ENCODE data around the gene ST3GAL5. TPM values are rescaled to one million over a fixed set of nuclear protein-coding genes. Genes with fewer than 3 reads are reported as not detected.

ST3GAL5 gene
- total and polyA plus RNA-seq, 2 donors (not counting 1 experiment from before 2014, with no cell fraction given) = 6.2 to 10.9 TPM

- Histone ChIP-seq H3K4me2 (ENCODE audit: extremely low read depth, insufficient read depth, low read length) (no peak overlapping the region), H3K4me3 (replicated peaks in 1 of 4; ENCODE audit: control extremely low read depth in 1 of 4, insufficient read depth in 1 of 4, low read depth in 3 of 4, low read length in 4 of 4) (no peak overlapping the region), H3K4me1 (ENCODE audit: control insufficient read depth, extremely low read depth, insufficient read depth, low read length) (peaks cover 25% of the 10 kb centered on the region), H3K36me3 (ENCODE audit: control insufficient read depth, insufficient read depth, low read length) (no peaks in the 10 kb centered on the region), H3K9ac (ENCODE audit: insufficient read depth, low read length) (no peak overlapping the region), H3K27me3 (ENCODE audit: control insufficient read depth, insufficient read depth, low read length) (no peaks in the 10 kb centered on the region), H3K79me2 (ENCODE audit: control insufficient read depth, insufficient read depth, low read length) (no peaks in the 10 kb centered on the region), H3K27ac (ENCODE audit: insufficient read depth, low read length) (no peak overlapping the region), H3K9me3 (ENCODE audit: control insufficient read depth, insufficient read depth, low read depth, low read length) (no peaks in the 10 kb centered on the region), H2AFZ (ENCODE audit: low read length) (no peak overlapping the region), H4K20me1 (ENCODE audit: control insufficient read depth, extremely low read depth, insufficient read depth, low read length) (no peaks in the 10 kb centered on the region)
- TF ChIP-seq CTCF (conservative IDR thresholded peaks at IDR 0.05 in 1 of 2, IDR thresholded peaks at IDR 0.05 in 1 of 2; ENCODE audit: low read depth in 1 of 2, low read length in 2 of 2) (no peak), EZH2 (IDR thresholded peaks at IDR 0.05; ENCODE audit: low read length, missing control alignments) (no peak)
- no peak for DNase-seq (ENCODE audit: low read depth in 2 of 2)
Measured at GRCh38 chr2:85794491-85795121, 94.2 kb downstream of the ST3GAL5 start.

GRCh38 chr2:85794038-85794441 lies 94.8 kb downstream of the ST3GAL5 start:
- Histone ChIP-seq H3K27ac (ENCODE audit: insufficient read depth, low read length) (no peak overlapping the region), H3K4me3 (replicated peaks in 1 of 4; ENCODE audit: control extremely low read depth in 1 of 4, insufficient read depth in 1 of 4, low read depth in 3 of 4, low read length in 4 of 4) (no peak overlapping the region)
- DNase-seq (ENCODE audit: low read depth in 2 of 2) = no peak

GRCh38 chr2:85793584-85793983 lies 95.2 kb downstream of the ST3GAL5 start:
- Histone ChIP-seq H3K79me2 (ENCODE audit: control insufficient read depth, insufficient read depth, low read length) (no peaks in the 10 kb centered on the region), H3K9ac (ENCODE audit: insufficient read depth, low read length) (no peak overlapping the region)
- TF ChIP-seq EZH2 (IDR thresholded peaks at IDR 0.05; ENCODE audit: low read length, missing control alignments) (no peak), CTCF (conservative IDR thresholded peaks at IDR 0.05 in 1 of 2, IDR thresholded peaks at IDR 0.05 in 1 of 2; ENCODE audit: low read depth in 1 of 2, low read length in 2 of 2) (no peak)

More at GRCh38 chr2:85794038-85794441, 94.8 kb downstream of the ST3GAL5 start:
- no peak overlapping the region for H3K4me2 ChIP-seq (ENCODE audit: extremely low read depth, insufficient read depth, low read length)
- H3K27me3 ChIP-seq (ENCODE audit: control insufficient read depth, insufficient read depth, low read length) = no peaks in the 10 kb centered on the region
- no peak for TF ChIP-seq CTCF (conservative IDR thresholded peaks at IDR 0.05 in 1 of 2, IDR thresholded peaks at IDR 0.05 in 1 of 2; ENCODE audit: low read depth in 1 of 2, low read length in 2 of 2)
- no peak for TF ChIP-seq EZH2 (IDR thresholded peaks at IDR 0.05; ENCODE audit: low read length, missing control alignments)
- H3K36me3 ChIP-seq (ENCODE audit: control insufficient read depth, insufficient read depth, low read length) = peaks cover under 1% of the 10 kb centered on the region
- H4K20me1 ChIP-seq (ENCODE audit: control insufficient read depth, extremely low read depth, insufficient read depth, low read length) = no peaks in the 10 kb centered on the region
- H3K79me2 ChIP-seq (ENCODE audit: control insufficient read depth, insufficient read depth, low read length) = no peaks in the 10 kb centered on the region
- no peak overlapping the region for H2AFZ ChIP-seq (ENCODE audit: low read length)
- no peak overlapping the region for H3K9ac ChIP-seq (ENCODE audit: insufficient read depth, low read length)
- H3K4me1 ChIP-seq (ENCODE audit: control insufficient read depth, extremely low read depth, insufficient read depth, low read length) = peaks cover 25% of the 10 kb centered on the region
- no peaks in the 10 kb centered on the region for H3K9me3 ChIP-seq (ENCODE audit: control insufficient read depth, insufficient read depth, low read depth, low read length)

More at GRCh38 chr2:85793584-85793983, 95.2 kb downstream of the ST3GAL5 start:
- no peaks in the 10 kb centered on the region for H3K27me3 ChIP-seq (ENCODE audit: control insufficient read depth, insufficient read depth, low read length)
- no peak overlapping the region for H3K27ac ChIP-seq (ENCODE audit: insufficient read depth, low read length)
- H3K36me3 ChIP-seq (ENCODE audit: control insufficient read depth, insufficient read depth, low read length) = peaks cover 2% of the 10 kb centered on the region
- peaks cover 25% of the 10 kb centered on the region for H3K4me1 ChIP-seq (ENCODE audit: control insufficient read depth, extremely low read depth, insufficient read depth, low read length)
- no peak overlapping the region for H3K4me3 ChIP-seq (replicated peaks in 1 of 4; ENCODE audit: control extremely low read depth in 1 of 4, insufficient read depth in 1 of 4, low read depth in 3 of 4, low read length in 4 of 4)
- no peak overlapping the region for H2AFZ ChIP-seq (ENCODE audit: low read length)
- H4K20me1 ChIP-seq (ENCODE audit: control insufficient read depth, extremely low read depth, insufficient read depth, low read length) = no peaks in the 10 kb centered on the region
- H3K4me2 ChIP-seq (ENCODE audit: extremely low read depth, insufficient read depth, low read length) = no peak overlapping the region
- no peak for DNase-seq (ENCODE audit: low read depth in 2 of 2)
- H3K9me3 ChIP-seq (ENCODE audit: control insufficient read depth, insufficient read depth, low read depth, low read length) = no peaks in the 10 kb centered on the region

Data from fibroblast of lung (primary cell).